HG03354 (cell line): Measurements from ENCODE around the gene PEX3.
"Not testable (repeated sequence)": the region's sequence is repeated elsewhere in the genome, so short reads cannot be mapped to it uniquely, and the experiment has no call there.

Experiments
- ATAC-seq: cut with Tn5 transposase; IDR thresholded peaks from one replicate; pipeline ENCODE4 v1.9.1; 2021; ENCODE audit warnings: mild to moderate bottlenecking; ENCODE audit not compliant: unreplicated experiment, poor library complexity, severe bottlenecking

PEX3 gene

DNA sequence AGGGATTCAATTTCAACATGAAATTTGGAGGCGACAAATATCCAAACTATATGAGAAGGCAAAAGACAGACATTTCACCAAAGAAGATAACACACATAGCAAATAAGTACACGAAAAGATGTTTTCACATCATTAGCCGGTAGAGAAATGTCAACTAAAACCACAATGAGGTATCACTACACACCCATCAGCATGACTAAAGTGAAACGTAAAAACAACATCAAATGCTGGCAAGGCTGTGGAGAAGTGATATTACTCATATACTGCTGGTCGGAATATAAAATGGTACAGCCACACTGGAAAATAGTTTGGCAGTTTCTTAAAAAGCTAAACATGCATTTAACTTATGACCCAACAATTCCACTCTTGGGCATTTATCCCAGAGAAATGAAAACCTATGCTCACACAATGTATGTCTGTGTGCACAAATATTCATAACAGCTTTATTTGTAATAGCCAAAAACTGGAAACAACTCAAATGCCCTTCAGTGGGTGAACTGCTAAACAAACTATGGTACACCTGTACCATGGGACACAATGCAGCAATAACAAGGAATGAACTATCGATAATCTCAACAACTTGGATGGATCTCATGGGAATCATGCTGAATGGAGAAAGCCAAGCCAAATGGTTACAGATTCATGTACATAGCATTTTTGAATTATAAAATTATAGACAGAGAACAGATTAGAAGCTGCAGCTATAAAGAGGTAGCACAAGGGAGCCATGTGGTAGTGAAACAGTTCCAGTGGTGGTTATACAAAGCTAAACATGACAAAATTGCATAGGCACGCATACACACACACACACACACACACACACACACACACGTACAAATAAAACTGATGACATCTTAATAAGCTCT is 8.7 kb upstream of the PEX3 start:
- ATAC-seq, result no peak

DNA sequence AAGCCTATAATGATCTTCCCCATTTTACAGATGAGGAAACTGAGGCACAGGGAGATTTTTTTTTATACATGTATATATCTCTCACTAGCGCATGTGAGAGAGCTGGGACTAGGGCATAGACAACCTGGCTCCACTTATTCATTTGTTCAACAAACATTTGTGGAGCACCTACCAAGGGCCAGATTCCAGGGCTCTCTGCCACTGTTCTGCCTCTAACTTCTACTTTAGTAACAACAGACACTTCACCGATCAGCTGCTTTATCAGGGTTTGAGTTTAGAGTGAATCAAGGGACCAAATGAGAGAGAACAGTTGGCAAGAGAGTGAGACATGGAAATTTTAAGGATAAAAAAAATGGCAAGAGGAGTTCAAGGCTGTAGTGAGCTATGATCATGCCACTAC is 7.5 kb upstream of the PEX3 start:
- no peak for ATAC-seq

DNA sequence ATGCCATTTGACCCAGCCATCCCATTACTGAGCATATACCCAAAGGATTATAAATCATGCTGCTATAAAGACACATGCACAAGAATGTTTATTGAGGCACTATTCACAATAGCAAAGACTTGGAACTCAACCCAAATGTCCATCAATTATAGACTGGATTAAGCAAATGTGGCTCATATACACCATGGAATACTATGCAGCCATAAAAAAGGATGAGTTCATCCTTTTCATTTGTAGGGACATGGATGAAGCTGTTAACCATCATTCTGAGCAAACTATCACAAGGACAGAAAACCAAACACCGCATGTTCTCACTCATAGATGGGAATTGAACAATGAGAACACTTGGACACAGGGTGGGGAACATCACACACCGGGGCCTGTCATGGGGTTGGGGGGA is 2.7 kb upstream of the PEX3 start:
- ATAC-seq, result not testable (repeated sequence)

DNA sequence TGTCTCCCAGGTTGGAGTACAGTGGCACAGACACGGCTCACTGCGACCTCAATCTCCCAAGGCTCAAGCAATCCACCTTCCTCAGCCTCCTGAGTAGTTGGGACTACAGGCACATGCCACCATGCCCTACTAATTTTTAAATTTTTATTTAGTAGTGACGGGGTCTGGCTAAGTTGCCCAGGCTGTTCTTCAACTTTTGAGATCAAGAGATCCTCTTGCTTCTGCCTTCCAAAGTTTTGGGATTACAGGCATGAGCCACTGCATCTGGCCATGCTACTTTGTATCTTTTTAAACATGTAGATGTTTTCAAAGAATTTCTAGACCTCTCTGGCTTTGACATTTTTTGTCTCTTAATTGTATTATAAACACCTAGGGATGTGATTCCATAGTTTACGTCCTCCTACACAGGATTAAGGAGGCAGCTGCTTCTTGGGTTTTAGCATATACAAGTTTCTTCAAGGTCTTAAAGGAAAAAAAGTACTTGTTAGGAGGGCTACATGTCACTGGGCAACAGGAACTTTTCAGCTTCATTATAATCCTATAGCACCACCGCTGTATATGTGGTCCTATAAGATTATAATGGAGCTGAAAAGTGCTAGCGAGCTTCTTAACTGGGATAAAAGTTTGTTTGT is 1.4 kb upstream of the PEX3 start:
- ATAC-seq, result no peak

DNA sequence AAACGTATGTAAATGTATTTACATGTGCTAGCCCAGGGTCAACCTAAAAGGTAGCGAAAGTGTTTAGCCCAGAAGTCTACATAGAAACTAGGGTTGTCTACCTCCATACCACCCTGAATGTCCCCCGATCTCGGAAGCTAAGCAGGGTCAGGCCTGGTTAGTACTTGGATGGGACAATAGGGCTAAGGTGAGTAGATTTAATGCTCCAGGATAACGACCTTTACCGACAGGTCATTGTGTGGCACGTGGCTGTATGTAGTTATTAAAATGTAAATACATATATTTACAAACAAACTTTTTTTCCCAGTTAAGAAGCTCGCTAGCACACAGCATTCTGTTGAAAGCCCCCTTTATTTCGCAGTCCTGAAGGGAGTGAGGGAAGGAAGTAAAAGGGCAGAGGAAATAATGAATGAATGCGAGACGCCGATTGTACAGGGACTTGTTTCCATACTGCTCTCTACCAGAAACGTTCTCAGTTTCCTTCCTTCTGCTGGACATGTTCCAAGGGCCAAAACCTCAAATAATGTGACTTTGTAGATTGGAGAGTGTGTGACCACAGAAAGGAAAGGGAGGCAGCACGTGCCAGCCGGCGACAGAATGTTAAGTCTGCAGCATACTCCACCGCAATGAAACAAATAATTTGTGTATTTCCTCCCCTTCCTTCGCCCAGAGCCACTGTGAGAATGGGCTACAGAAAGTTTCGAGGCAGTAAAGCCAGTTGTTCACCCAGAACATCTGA is 722 bp upstream of the PEX3 start:
- no peak for ATAC-seq

DNA sequence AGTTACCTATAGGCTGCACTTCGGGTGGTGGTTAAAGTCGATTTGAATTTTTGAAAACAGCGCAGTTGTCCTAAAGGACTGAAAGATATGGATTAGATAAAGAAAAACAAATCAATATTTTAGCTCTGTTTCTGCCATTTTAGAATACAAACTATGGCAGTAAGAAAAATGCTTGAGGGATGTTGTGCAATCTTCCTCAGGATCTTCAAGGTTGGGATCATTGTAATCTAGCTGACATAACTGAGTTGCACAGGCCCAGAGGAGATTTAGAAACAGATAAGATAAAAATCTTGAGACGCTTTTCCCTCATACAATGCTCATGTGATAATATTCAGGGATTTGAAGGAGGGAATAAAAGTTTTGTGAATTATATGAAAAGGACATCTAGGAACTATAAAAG is 926 bp downstream of the PEX3 start:
- no peak for ATAC-seq

DNA sequence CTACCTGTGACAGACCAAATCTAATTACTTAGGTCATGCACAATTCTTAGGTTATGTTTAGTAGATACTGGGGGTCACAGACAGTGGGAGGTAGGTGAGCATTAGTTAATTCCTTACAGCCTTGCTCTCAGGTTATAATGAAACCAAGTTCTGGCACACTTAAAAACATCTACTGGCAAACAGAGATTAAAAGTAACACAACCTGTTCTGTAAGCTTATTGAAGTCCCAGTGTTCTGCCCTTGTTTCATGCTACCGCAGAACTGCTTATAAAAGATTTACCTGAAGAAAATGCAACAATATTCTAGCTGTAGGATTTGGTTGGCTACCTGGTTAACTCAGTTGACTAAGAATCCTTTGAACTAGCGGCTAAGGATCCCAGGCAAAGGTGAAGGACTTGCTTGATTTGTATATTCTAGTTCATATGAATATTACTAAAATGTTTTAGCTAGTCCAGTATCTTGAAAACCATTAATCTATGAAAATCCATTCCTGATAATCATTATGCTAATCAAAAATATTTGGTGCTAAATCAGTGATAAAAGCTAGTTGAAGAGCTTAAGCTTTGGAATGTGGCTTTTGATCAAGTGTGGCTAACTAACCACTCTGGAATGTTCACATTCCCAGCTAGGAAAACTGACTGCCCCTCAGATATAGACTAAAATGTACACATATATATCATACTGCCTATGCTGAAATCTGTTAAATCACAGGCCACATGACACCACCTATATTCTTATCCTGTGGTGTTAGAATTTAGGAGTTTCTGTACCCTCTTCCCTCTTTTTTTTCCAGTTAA is 7.2 kb downstream of the PEX3 start:
- ATAC-seq, result no peak

DNA sequence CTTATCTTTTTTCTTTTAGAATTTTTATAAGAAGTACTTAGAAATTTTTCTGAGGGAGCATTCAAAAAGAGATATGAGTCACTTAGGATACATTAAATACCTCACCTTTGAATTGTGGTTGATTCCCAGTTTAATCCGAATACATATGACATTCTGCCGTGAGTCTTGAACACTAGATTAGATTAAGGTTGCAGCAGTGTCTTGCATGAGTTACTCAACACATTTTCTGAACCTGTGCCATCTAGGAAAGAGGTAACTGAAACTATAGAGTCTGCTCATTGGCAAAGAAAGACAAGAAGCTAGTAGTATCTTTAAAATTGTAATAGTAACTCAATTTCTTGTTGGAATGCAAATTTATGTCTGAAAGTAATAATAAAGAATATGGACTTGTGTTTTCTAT is 14.9 kb downstream of the PEX3 start:
- ATAC-seq, result no peak

DNA sequence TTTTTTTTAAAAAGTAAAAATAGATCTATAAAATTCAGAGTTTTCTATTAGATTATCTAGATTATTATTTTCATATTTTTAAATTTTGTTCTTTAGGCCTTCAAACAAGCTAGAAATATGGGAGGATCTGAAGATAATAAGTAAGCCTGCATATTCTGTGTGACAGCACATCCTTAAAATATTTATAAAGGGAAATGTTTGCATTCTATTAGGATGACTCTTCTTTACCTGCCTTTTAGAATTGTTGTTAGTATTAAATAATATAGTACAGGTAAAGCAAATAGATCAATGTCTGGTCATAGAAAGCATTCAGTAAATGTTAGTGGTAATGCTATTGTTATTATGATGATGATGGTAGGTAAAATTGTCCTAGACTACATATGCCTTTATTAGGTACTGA is 17.4 kb downstream of the PEX3 start:
- ATAC-seq, result no peak

DNA sequence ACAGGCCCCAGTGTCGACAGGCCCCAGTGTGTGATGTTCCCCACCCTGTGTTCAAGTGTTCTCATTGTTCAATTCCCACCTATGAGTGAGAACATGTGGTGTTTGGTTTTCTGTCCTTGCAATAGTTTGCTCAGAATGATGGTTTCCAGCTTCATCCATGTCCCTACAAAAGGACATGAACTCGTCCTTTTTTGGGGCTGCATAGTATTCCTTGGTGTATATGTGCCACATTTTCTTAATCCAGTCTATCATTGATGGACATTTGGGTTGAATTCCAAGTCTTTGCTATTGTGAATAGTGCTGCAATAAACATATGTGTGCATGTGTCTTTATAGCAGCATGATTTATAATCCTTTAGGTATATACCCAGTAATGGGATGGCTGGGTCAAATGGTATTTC is 18.2 kb downstream of the PEX3 start:
- not testable (repeated sequence) for ATAC-seq

DNA sequence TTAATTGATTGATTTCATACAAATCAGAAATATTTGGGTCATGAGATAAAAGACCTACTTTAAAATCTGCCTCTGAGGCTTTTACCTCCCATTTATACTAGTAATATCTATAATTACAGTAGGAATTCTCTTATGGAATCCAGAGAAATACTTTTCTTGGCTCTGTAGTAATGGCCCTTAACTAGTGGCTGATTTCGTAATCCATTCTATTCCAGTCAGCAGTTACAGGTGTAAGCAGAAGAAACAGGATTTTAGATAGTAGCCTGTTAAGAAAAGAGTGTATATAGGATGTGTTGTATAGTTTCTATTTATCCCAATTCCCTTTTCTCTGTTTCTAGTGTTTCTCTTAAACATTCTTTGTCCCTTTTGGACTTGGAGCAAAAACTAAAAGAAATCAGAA is 21.2 kb downstream of the PEX3 start:
- no peak for ATAC-seq

DNA sequence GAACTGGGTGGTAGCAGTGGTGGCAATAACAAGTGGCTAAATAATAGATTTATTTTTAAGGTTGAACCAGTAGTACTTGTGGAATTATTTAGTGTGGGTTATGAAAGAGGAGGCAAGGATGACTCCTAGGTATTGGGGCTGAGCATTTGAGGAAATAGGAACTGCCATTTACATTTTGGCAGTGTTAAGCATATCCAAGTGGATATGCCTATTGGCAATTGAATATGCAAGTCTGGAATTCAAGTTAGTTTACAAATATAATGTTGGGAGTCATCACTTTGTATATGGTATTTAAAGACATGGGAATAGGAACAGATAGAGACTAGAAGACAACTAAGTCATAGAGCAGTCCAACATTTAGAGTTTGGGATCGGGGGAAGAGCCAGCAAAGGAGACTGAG is 25.9 kb downstream of the PEX3 start:
- ATAC-seq, result no peak

DNA sequence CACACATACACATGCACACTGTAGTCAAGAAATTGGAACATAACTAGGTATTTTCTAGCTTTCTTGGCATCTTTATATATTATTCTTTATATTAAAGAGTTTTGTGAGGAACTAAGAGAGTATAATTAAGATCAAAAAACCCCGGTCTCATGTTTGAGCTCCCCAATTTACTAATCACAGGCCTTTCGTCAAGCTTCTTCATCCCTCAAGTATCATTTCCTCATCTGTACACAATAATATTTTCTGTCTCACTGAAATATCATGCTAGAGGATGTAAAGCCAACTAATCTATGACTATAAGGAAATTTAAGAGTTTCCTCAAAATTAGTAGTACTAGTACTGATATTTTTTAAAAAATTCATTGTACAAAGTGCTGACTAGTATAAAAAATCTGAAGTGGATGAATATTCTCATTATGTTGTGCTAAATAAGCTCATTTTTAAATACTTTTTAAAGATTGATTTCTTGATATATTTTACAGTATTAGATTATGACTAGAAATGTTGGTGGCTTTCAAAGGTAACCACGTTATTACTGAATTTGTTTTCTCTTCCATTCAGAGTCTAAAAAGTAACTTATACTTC is 28.0 kb downstream of the PEX3 start:
- ATAC-seq, result peak; percentile 58

DNA sequence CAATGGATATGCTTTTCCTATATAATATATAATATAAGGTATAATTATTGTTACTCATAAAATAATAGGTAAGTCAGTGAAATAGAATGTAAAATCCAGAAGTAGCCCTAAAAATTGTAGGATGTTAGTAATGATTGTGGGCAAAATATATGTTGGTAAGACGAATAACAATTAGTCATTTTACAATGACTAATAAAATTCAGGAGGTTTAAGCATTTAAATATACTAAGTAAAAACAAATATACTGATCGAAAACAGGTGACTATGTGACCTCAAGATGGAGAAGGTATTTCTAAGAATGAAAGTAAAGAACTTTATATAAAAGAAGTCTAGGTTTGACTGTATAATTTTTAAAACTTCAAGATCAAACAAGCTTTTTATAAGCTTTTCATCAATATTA is 32.0 kb downstream of the PEX3 start:
- no peak for ATAC-seq

DNA sequence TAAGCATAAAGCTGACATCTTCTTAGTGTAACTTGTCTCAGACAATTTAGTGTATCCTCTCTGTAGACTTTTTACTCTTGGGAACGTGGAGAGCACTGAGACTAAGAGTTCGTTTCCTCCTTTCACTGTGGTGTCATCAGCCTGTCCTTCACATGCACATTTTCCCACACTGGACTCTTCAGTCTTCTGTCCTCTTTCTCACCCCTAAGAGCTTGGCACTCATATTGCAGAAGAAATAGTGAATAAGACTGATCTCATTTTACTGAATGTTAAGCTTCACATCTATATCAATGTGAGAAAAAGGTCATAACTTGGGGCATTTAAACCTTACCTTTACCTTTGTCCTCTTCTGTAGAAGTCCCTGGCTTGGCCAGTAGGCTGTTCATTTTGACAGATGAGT is 35.4 kb downstream of the PEX3 start:
- ATAC-seq, result no peak

DNA sequence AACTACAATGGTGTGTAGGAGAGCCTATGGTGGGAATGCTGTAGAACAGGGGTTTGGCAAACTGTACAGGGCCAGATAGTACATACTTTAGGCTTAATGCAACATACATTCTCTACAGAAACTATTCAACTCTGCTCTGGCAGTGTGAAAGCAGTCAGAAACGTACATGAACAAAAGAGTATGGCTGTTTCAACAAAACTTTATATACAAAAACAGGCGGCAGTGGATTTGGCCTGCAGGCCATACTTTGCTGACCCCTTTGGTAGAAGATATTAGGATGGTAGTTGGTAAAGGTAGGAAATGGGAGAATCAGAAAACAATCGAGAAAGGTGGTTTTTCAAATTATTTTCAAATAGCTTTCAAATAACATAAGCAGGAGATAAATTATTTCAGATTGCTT is 36.1 kb downstream of the PEX3 start:
- ATAC-seq, result no peak

DNA sequence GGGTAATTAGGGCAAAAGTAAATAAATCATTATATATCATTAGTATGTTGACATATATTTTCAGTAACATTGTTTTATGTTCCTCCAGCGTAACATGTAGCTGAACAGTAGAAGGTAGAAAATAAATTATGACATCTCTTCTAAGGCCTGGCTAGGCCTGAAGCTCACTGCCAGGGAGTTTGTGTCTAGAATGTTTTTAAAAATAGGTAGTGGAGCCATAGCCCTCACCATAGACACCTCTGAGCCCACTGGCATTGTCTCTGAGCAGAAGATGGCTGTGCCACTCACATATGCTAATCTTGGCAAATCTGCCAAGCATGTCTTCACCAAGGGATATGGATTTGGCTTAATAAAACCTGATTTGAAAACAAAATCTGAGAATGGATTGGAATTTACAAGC is 39.6 kb downstream of the PEX3 start:
- no peak for ATAC-seq

DNA sequence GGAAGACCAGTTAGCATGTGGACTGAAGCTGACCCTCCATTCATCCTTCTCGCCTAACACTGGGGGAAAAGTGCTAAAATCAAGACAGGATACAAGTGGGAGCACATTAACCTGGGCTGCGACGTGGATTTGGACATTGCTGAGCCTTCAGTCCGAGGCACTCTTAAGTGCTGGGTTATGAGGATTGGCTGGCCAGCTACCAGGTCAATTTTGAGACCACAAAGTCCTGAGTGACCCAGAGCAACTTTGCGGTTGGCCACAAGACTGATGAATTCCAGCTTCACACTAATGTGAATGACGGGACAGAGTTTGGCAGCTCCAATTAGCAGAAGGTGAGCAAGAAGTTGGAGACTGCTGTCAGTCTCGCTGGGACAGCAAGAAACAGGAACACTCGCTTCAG is 40.2 kb downstream of the PEX3 start:
- no peak for ATAC-seq

DNA sequence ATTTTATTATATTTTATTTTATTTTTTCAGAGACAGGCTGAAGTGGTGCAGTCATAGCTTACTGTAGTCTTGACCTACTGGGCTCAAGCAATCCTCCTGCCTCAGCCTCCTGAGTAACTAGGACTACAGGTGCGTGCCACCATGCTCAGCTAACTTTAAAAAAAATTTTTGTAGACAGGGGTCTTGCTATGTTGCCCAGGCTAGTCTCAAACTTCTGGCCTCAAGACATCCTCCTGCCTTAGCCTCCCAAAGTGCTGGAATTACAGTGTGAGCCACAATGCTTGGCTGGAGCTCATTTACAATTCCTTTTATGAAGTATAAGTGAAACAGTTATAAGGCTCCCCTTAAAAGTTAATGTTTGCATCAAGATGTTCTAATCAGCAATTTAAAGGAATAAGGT is 46.4 kb downstream of the PEX3 start:
- ATAC-seq, result no peak

DNA sequence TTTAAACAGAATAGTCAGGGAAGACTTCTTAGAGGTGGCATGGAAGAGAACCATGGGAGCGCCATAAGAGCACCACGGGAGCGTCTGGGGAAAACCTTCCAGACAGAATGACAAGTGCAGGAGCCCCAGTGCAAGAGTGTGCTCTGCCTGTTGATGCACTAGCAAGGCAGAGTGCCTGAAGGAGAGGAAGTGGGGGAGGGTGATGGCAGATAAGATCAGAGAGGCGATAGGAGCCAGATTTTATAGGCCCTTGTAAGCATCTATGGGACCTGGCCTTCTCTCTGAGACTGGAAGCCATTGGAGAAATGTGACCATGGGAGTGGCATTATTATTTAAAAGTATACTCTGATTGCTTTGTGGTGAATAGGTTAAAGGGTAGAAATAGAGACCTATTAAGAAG is 47.8 kb downstream of the PEX3 start:
- ATAC-seq, result no peak
